ENCODE measurements around the gene WIPI1.
A peak's percentile ranks its signal among the peaks of the same experiment; 100 is the strongest.

Gene WIPI1

DNA sequence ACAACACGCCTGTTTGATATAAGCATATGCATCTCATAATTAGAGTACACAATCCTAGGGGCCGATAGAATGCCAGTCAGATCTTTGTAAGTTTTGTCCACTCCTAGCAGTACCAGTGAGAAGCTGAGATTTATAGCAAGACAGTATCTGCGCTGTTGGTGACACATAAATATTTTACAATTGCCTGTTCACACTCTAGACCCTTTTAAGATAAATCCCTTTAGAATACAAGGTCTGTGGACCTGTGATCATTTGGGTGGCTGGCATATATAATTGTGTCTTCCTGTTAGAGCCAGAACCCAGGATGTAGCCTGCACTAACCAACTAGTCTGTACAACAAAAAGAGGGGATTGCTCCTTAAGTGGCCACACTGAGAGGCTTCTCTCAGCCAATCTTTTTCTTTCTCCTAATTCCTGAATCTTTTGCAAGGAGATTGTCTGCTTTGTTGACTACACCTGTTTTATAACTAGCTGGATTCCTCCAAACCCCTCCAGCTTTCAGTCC, 74.7 kb downstream of the WIPI1 start:
- no peak overlapping the region for H4K8ac ChIP-seq (ENCODE audit: low read depth, low read length)
- H3K14ac ChIP-seq (ENCODE audit: low read length), result no peak overlapping the region
- no peak overlapping the region for H3K4ac ChIP-seq (ENCODE audit: low read depth, low read length)
- peaks cover 20 to 28% of the 10 kb centered on the region in 2 experiments for H3K4me1 ChIP-seq (ENCODE audit: control insufficient read depth in 1 of 2, insufficient read depth in 2 of 2, low read length in 2 of 2)
- no peak overlapping the region for H2AFZ ChIP-seq (ENCODE audit: insufficient read depth, low read length, poor library complexity)
- no peak overlapping the region for H3K23ac ChIP-seq (ENCODE audit: low read length)
- no peak overlapping the region for H4K12ac ChIP-seq (ENCODE audit: low read depth, low read length)
- H3K27me3 ChIP-seq (ENCODE audit: insufficient read depth, low read length), result no peaks in the 10 kb centered on the region
- no peak overlapping the region for H2BK12ac ChIP-seq (ENCODE audit: low read length)
- no peaks in the 10 kb centered on the region for H3K79me2 ChIP-seq (ENCODE audit: control insufficient read depth, insufficient read depth, low read length, poor library complexity)
- no peak overlapping the region for H3K18ac ChIP-seq (ENCODE audit: low read length)
- no peak for DNase-seq
- no peak overlapping the region for H3K9ac ChIP-seq (ENCODE audit: low read length)
- H3K9me3 ChIP-seq (ENCODE audit: insufficient read depth, low read depth, low read length), result no peaks in the 10 kb centered on the region
- peaks cover 11% of the 10 kb centered on the region for H3K79me1 ChIP-seq (ENCODE audit: low read length)
- no peaks in the 10 kb centered on the region for H3K36me3 ChIP-seq (ENCODE audit: control insufficient read depth in 1 of 2, insufficient read depth in 2 of 2, low read length in 2 of 2)
- H2BK5ac ChIP-seq (ENCODE audit: low read depth, low read length, poor library complexity), result no peak overlapping the region
- H2AK5ac ChIP-seq (ENCODE audit: low read length), result no peak overlapping the region
- H3K4me2 ChIP-seq (ENCODE audit: low read length), result no peak overlapping the region
- H3K4me3 ChIP-seq (ENCODE audit: low read depth, low read length), result no peak overlapping the region
- no peak overlapping the region for H2BK120ac ChIP-seq (ENCODE audit: insufficient read depth, low read length, poor library complexity)
- WGBS (ENCODE audit: extremely low coverage, insufficient coverage, insufficient read length), result no CpG with 5 or more reads among the region's 3 CpGs
- no peak overlapping the region for H4K91ac ChIP-seq (ENCODE audit: low read depth, low read length)
- H3K27ac ChIP-seq (ENCODE audit: low read depth, low read length), result no peak overlapping the region

- H3K27me3 ChIP-seq (ENCODE audit: insufficient read depth, low read length), result no peaks in the 10 kb centered on the region
- H2AK5ac ChIP-seq (ENCODE audit: low read length), result no peak overlapping the region
Measured at GRCh38 chr17:68381076-68381900, 76.0 kb downstream of the WIPI1 start.

DNA sequence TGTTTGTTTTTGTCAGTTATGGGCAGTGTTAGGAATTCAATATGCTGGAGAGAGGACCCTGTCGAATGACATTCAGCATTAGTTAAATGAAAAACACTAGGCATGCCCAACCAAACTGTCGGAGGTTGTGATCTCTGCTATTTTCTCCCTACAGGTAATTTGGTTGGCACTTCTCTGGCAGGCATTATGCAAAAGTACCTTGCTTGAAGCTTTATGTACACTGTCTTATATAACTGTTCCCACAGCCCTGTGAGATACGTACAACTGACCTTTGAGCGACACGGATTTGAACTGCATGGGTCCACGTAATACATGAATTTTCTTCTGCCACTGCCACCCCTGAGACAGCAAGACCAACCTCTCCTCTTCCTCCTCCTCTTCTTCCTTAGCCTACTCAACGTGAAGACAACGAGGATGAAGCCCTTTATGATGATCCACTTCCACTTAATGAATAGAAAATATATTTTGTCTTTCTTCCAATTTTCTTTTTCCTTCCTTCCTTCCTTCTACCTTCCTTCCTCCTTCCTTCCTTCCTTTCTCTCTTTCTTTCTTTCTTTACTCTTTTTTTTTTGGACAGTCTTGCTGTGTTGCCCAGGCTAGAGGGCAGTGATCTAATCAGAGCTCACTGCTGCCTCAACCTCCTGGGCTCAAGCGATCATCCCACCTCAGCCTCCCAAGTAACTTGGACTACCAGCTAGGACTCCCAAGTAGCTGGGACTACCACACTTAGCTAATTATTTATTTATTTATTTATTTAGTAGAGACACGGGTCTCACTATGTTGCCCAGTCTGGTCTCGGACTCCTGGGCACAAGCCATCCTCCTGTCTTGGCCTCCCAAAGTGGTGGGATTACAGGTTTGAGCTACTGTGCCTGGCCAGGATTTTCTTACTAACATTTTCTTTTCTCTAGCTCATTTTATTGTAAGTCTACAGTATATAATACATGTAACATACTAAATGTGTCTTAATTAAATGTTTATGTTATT, 77.3 kb downstream of the WIPI1 start:
- Histone ChIP-seq H3K18ac (ENCODE audit: low read length) (no peak overlapping the region), H4K8ac (ENCODE audit: low read depth, low read length) (no peak overlapping the region), H3K9me3 (ENCODE audit: insufficient read depth, low read depth, low read length) (no peaks in the 10 kb centered on the region), H3K4me2 (ENCODE audit: low read length) (no peak overlapping the region), H3K27ac (ENCODE audit: low read depth, low read length) (no peak overlapping the region), H3K23ac (ENCODE audit: low read length) (no peak overlapping the region), H4K91ac (ENCODE audit: low read depth, low read length) (no peak overlapping the region), H4K12ac (ENCODE audit: low read depth, low read length) (no peak overlapping the region), H2BK120ac (ENCODE audit: insufficient read depth, low read length, poor library complexity) (no peak overlapping the region), H2BK12ac (ENCODE audit: low read length) (no peak overlapping the region), H3K79me1 (ENCODE audit: low read length) (peaks cover 16% of the 10 kb centered on the region), H2AK5ac (ENCODE audit: low read length) (no peak overlapping the region), H3K4ac (ENCODE audit: low read depth, low read length) (no peak overlapping the region), H2AFZ (ENCODE audit: insufficient read depth, low read length, poor library complexity) (no peak overlapping the region), H3K4me1 (ENCODE audit: control insufficient read depth in 1 of 2, insufficient read depth in 2 of 2, low read length in 2 of 2) (peaks cover 26 to 35% of the 10 kb centered on the region in 2 experiments), H3K27me3 (ENCODE audit: insufficient read depth, low read length) (no peaks in the 10 kb centered on the region), H3K4me3 (ENCODE audit: low read depth, low read length) (no peak overlapping the region), H3K79me2 (ENCODE audit: control insufficient read depth, insufficient read depth, low read length, poor library complexity) (no peaks in the 10 kb centered on the region), H3K36me3 (ENCODE audit: control insufficient read depth in 1 of 2, insufficient read depth in 2 of 2, low read length in 2 of 2) (no peaks in the 10 kb centered on the region), H3K9ac (ENCODE audit: low read length) (no peak overlapping the region), H3K14ac (ENCODE audit: low read length) (no peak overlapping the region), H2BK5ac (ENCODE audit: low read depth, low read length, poor library complexity) (no peak overlapping the region)
- WGBS (ENCODE audit: extremely low coverage, insufficient coverage, insufficient read length), result no CpG with 5 or more reads among the region's 11 CpGs
- DNase-seq, result no peak

More at GRCh38 chr17:68381076-68381900, 76.0 kb downstream of the WIPI1 start:
- no peak overlapping the region for H3K27ac ChIP-seq (ENCODE audit: low read depth, low read length)
- H4K8ac ChIP-seq (ENCODE audit: low read depth, low read length), result no peak overlapping the region
- no peak overlapping the region for H3K18ac ChIP-seq (ENCODE audit: low read length)
- H3K9ac ChIP-seq (ENCODE audit: low read length), result no peak overlapping the region
- no peak overlapping the region for H3K14ac ChIP-seq (ENCODE audit: low read length)
- H4K91ac ChIP-seq (ENCODE audit: low read depth, low read length), result no peak overlapping the region
- no peak overlapping the region for H2BK120ac ChIP-seq (ENCODE audit: insufficient read depth, low read length, poor library complexity)
- H3K4ac ChIP-seq (ENCODE audit: low read depth, low read length), result no peak overlapping the region
- H3K9me3 ChIP-seq (ENCODE audit: insufficient read depth, low read depth, low read length), result no peaks in the 10 kb centered on the region
- no peak overlapping the region for H3K23ac ChIP-seq (ENCODE audit: low read length)
- WGBS (ENCODE audit: extremely low coverage, insufficient coverage, insufficient read length), result no CpG with 5 or more reads among the region's 15 CpGs
- H3K4me1 ChIP-seq (ENCODE audit: control insufficient read depth in 1 of 2, insufficient read depth in 2 of 2, low read length in 2 of 2), result peaks cover 26 to 35% of the 10 kb centered on the region in 2 experiments
- peak; percentile 42 to 51 for DNase-seq
- peaks cover 16% of the 10 kb centered on the region for H3K79me1 ChIP-seq (ENCODE audit: low read length)
- H2AFZ ChIP-seq (ENCODE audit: insufficient read depth, low read length, poor library complexity), result no peak overlapping the region
- no peak overlapping the region for H4K12ac ChIP-seq (ENCODE audit: low read depth, low read length)
- no peak overlapping the region for H3K4me3 ChIP-seq (ENCODE audit: low read depth, low read length)
- H3K36me3 ChIP-seq (ENCODE audit: control insufficient read depth in 1 of 2, insufficient read depth in 2 of 2, low read length in 2 of 2), result no peaks in the 10 kb centered on the region
- H3K4me2 ChIP-seq (ENCODE audit: low read length), result no peak overlapping the region
- no peak overlapping the region for H2BK5ac ChIP-seq (ENCODE audit: low read depth, low read length, poor library complexity)
- H2BK12ac ChIP-seq (ENCODE audit: low read length), result no peak overlapping the region
- H3K79me2 ChIP-seq (ENCODE audit: control insufficient read depth, insufficient read depth, low read length, poor library complexity), result no peaks in the 10 kb centered on the region

DNA sequence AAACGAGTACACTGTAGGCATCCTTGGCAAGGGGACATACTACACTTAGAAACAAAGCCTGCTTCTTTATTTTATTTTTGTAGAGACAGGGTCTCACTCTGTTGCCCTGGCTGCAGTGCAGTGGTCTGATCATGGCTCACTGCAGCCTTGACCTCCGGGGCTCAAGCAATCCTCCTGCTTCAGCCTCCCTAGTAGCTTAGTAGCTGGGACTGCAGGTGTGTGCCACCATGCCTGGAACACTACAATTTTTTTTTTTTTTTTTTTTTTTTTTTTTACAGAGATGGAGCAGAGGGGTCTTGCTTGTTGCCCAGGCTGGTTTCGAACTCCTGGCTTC, 78.2 kb downstream of the WIPI1 start:
- Histone ChIP-seq H3K14ac (ENCODE audit: low read length) (no peak overlapping the region), H4K91ac (ENCODE audit: low read depth, low read length) (no peak overlapping the region), H3K79me2 (ENCODE audit: control insufficient read depth, insufficient read depth, low read length, poor library complexity) (no peaks in the 10 kb centered on the region), H3K27ac (ENCODE audit: low read depth, low read length) (peak overlapping the region; percentile 50), H3K4me1 (ENCODE audit: control insufficient read depth in 1 of 2, insufficient read depth in 2 of 2, low read length in 2 of 2) (peaks cover 26 to 34% of the 10 kb centered on the region in 2 experiments), H4K12ac (ENCODE audit: low read depth, low read length) (no peak overlapping the region), H3K9me3 (ENCODE audit: insufficient read depth, low read depth, low read length) (no peaks in the 10 kb centered on the region), H2BK5ac (ENCODE audit: low read depth, low read length, poor library complexity) (no peak overlapping the region), H3K27me3 (ENCODE audit: insufficient read depth, low read length) (no peaks in the 10 kb centered on the region), H3K23ac (ENCODE audit: low read length) (no peak overlapping the region), H3K4me2 (ENCODE audit: low read length) (no peak overlapping the region), H3K36me3 (ENCODE audit: control insufficient read depth in 1 of 2, insufficient read depth in 2 of 2, low read length in 2 of 2) (no peaks in the 10 kb centered on the region), H2AFZ (ENCODE audit: insufficient read depth, low read length, poor library complexity) (no peak overlapping the region), H2AK5ac (ENCODE audit: low read length) (no peak overlapping the region), H3K18ac (ENCODE audit: low read length) (no peak overlapping the region), H2BK120ac (ENCODE audit: insufficient read depth, low read length, poor library complexity) (no peak overlapping the region), H2BK12ac (ENCODE audit: low read length) (peak overlapping the region; percentile 73), H3K9ac (ENCODE audit: low read length) (no peak overlapping the region), H3K4me3 (ENCODE audit: low read depth, low read length) (no peak overlapping the region), H3K79me1 (ENCODE audit: low read length) (peaks cover 16% of the 10 kb centered on the region), H4K8ac (ENCODE audit: low read depth, low read length) (no peak overlapping the region), H3K4ac (ENCODE audit: low read depth, low read length) (no peak overlapping the region)
- WGBS (ENCODE audit: extremely low coverage, insufficient coverage, insufficient read length), result no CpG with 5 or more reads among the region's 3 CpGs
- no peak for DNase-seq
